ENCODE results near the gene MAPK7. TPM values are rescaled to one million over a fixed set of nuclear protein-coding genes. Genes with fewer than 3 reads are reported as not detected.

MAPK7 gene
- polyA plus RNA-seq, 4 donors, result 18.4 to 19.9 (median 18.8) TPM

DNA sequence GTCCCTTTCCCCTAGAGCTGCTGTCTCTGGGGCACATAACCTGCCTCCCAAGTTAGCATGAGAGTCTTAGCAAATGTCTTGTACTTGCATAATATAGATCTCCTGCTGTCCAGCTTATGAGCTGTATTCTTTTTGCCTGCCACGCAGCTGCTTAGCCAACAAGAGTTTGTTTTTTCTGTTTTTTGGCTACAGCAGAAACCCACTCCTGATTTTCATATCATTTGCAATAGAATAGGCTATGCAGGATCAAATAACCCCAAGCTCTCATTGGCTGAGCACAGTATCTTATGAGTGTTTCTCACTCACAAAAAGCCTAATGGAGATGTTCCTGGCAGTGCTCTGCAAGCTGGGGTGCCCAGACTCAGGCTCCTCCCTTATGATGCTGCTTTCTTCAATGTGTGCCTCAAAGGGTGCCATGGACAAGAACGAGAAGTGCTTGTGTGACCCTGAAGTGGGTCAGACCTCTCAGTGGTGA, 38.9 kb upstream of the MAPK7 start:
- H3K4me3 ChIP-seq (ENCODE audit: low read depth in 1 of 3, low read length in 3 of 3), result no peak overlapping the region
- H3K27ac ChIP-seq (ENCODE audit: low read depth in 1 of 3, low read length in 2 of 3), result peak overlapping the region in 1 of 3 donors; percentile 92
- FAIRE-seq (no peak), DNase-seq (no peak)
- 71 to 84% (median 83%) methylated on average over 2 of the region's 2 CpGs for WGBS, 3 donors
- H3K27me3 ChIP-seq (ENCODE audit: control insufficient read depth in 3 of 3, insufficient read depth in 3 of 3, low read length in 3 of 3), result no peaks in the 10 kb centered on the region
- H3K36me3 ChIP-seq (ENCODE audit: control insufficient read depth in 3 of 3, insufficient read depth in 2 of 3, low read depth in 1 of 3, low read length in 3 of 3), result peaks cover 0 to 48% (median 0%) of the 10 kb centered on the region in 3 donors
- peaks cover 0 to 59% (median 2%) of the 10 kb centered on the region in 3 donors for H3K4me1 ChIP-seq (ENCODE audit: control insufficient read depth in 3 of 3, insufficient read depth in 2 of 3, low read depth in 1 of 3, low read length in 2 of 3)
- peaks cover 0 to 5% of the 10 kb centered on the region in 2 donors for H3K9me3 ChIP-seq (ENCODE audit: control insufficient read depth in 2 of 2, insufficient read depth in 1 of 2, low read depth in 1 of 2, low read length in 1 of 2)

DNA sequence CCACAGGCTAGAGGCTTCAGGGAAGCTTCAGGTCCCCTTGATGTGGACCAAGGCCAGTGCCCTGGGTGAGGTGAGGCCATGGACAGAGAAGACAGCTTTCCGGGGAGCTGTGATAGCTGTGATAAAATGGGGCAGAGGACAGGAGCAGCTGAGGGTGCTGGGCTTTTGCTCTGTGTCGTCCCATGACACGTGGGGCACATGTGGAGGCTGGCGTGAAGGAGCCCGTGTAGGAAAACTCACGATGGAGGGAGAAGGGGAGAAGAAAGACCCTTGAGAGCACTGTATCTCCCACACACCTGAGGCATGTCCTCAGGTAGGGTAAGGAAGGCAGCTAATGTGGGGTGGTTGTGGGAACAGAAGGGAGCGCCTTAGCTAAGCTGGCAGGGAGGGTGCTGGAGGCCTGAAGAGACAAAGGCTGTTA, 37.1 kb upstream of the MAPK7 start:
- no peaks in the 10 kb centered on the region for H3K27me3 ChIP-seq (ENCODE audit: control insufficient read depth in 3 of 3, insufficient read depth in 3 of 3, low read length in 3 of 3)
- peak overlapping the region in 1 of 3 donors; percentile 36 for H3K27ac ChIP-seq (ENCODE audit: low read depth in 1 of 3, low read length in 2 of 3)
- H3K36me3 ChIP-seq (ENCODE audit: control insufficient read depth in 3 of 3, insufficient read depth in 2 of 3, low read depth in 1 of 3, low read length in 3 of 3), result peaks cover 0 to 51% (median 0%) of the 10 kb centered on the region in 3 donors
- peaks cover 0 to 10% of the 10 kb centered on the region in 2 donors for H3K9me3 ChIP-seq (ENCODE audit: control insufficient read depth in 2 of 2, insufficient read depth in 1 of 2, low read depth in 1 of 2, low read length in 1 of 2)
- 59 to 71% (median 62%) methylated on average over 7 of the region's 7 CpGs for WGBS, 3 donors
- no peak for DNase-seq
- no peak overlapping the region for H3K4me3 ChIP-seq (ENCODE audit: low read depth in 1 of 3, low read length in 3 of 3)
- H3K4me1 ChIP-seq (ENCODE audit: control insufficient read depth in 3 of 3, insufficient read depth in 2 of 3, low read depth in 1 of 3, low read length in 2 of 3), result peaks cover 0 to 74% (median 2%) of the 10 kb centered on the region in 3 donors
- no peak for FAIRE-seq

DNA sequence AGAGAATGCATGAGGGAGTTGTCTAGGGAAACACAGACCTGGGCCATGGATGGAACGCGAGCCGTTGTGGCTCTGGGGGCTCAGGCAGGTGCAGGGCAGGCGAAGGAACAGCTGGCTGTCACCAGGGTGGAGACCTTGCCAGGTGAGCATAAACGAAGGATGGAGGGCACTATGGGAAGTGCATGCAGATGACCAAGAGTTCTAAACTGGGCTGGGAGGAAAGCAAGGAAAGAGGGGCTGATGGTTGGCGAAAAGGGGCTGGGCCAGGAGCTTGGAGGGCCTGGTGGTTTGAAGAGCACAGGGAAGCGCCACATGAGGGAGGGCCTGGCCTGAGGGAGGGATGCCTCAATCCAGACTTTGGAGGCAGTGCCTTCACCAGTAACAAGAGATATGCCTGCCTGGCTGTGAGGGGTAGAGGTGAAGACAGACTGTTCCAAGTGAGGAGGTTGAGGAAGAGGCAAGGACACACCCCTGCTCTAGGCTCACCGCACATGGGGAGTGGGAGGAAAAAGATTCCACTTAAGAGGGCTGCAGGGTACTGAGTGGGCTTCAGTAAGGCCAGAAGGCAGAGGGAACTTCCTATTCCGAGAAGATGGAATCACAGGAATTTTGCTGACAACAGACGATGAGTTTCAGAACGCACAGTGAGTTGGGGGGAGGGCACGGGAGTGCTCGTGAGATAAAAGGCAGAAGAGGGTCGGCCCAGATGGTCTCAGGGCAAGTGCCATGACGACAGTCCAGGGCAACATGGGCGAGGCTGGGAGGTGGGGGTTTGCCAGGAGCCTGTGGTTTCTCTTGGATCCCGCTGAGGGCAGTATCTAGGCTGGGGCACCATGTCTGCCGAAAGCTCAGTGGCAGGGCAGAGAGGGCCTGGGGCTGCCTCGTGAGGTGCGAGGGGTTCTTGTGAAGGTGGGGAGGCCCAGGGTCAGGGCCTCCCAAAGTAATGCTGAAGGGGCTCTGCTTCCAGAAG, 36.4 kb upstream of the MAPK7 start:
- Histone ChIP-seq H3K9me3 (ENCODE audit: control insufficient read depth in 2 of 2, insufficient read depth in 1 of 2, low read depth in 1 of 2, low read length in 1 of 2) (peaks cover 0 to 10% of the 10 kb centered on the region in 2 donors), H3K4me1 (ENCODE audit: control insufficient read depth in 3 of 3, insufficient read depth in 2 of 3, low read depth in 1 of 3, low read length in 2 of 3) (peaks cover 0 to 73% (median 2%) of the 10 kb centered on the region in 3 donors), H3K4me3 (ENCODE audit: low read depth in 1 of 3, low read length in 3 of 3) (no peak overlapping the region), H3K36me3 (ENCODE audit: control insufficient read depth in 3 of 3, insufficient read depth in 2 of 3, low read depth in 1 of 3, low read length in 3 of 3) (peaks cover 0 to 47% (median 0%) of the 10 kb centered on the region in 3 donors), H3K27ac (ENCODE audit: low read depth in 1 of 3, low read length in 2 of 3) (peak overlapping the region in 1 of 3 donors; percentile 36), H3K27me3 (ENCODE audit: control insufficient read depth in 3 of 3, insufficient read depth in 3 of 3, low read length in 3 of 3) (no peaks in the 10 kb centered on the region)
- DNase-seq, result peak in 1 of 2 donors; percentile 46
- FAIRE-seq, result no peak
- 58 to 62% (median 61%) methylated on average over 19 to 20 of the region's 20 CpGs for WGBS, 3 donors

DNA sequence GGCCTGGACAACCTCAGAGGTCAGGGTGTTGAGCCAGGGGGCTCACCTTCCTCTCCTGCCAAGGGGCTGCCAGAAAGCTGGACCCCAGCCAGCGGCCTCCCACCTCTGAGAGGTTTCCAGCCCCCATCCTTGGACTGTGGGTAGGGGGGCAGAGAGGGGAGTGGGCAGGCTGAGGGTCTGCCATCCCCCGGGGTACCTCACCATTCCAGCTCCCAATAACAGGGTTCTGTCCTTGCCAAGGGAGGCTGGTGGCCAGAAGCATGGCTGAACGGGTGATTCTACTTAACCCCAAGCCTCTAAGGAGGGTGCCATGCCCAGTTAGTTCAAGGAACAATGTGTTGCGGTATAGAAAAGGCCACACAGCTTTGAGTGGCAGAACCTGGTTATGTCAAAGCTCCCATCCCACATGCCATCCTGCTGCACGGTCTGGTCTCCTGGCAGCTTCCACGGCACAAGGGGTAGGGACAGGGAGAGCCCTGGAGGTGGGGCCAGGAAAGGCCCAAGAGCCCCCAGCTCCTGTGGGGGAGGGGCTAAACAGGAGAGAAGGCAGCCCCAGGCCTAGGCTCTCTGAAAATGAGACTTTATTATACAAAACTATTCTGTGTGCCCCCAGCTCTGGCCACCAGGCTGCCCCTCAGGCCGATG, 35.6 kb upstream of the MAPK7 start:
- H3K4me3 ChIP-seq (ENCODE audit: low read depth in 1 of 3, low read length in 3 of 3), result no peak overlapping the region

DNA sequence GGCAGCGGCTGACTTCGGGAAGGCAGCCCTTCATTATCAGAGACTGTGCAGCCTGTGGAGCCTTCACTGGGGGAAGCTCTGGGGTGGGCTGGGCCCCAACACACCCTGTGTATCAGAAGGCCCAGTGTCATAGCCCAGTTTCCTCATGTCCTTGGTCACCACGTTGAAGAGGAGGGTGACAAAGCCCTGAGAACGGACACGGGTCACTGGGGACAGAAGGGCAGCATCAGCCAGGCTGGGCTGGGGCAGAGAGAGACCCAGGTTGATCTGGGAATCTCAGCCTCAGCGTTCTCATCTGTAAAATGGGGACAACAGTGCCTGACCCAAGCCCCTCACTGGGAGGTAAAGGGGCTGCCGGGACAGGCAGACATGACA, 35.1 kb upstream of the MAPK7 start:
- Histone ChIP-seq H3K4me3 (ENCODE audit: low read depth in 1 of 3, low read length in 3 of 3) (no peak overlapping the region), H3K36me3 (ENCODE audit: control insufficient read depth in 3 of 3, insufficient read depth in 2 of 3, low read depth in 1 of 3, low read length in 3 of 3) (peaks cover 0 to 52% (median 0%) of the 10 kb centered on the region in 3 donors), H3K9me3 (ENCODE audit: control insufficient read depth in 2 of 2, insufficient read depth in 1 of 2, low read depth in 1 of 2, low read length in 1 of 2) (peaks cover 0 to 10% of the 10 kb centered on the region in 2 donors), H3K4me1 (ENCODE audit: control insufficient read depth in 3 of 3, insufficient read depth in 2 of 3, low read depth in 1 of 3, low read length in 2 of 3) (peaks cover 0 to 73% (median 0%) of the 10 kb centered on the region in 3 donors), H3K27ac (ENCODE audit: low read depth in 1 of 3, low read length in 2 of 3) (no peak overlapping the region), H3K27me3 (ENCODE audit: control insufficient read depth in 3 of 3, insufficient read depth in 3 of 3, low read length in 3 of 3) (no peaks in the 10 kb centered on the region)
- 81 to 87% (median 83%) methylated on average over 7 of the region's 7 CpGs for WGBS, 3 donors
- no peak for FAIRE-seq
- no peak for DNase-seq

More for the DNA sequence above, 35.6 kb upstream of the MAPK7 start:
- peaks cover 0 to 10% of the 10 kb centered on the region in 2 donors for H3K9me3 ChIP-seq (ENCODE audit: control insufficient read depth in 2 of 2, insufficient read depth in 1 of 2, low read depth in 1 of 2, low read length in 1 of 2)
- no peaks in the 10 kb centered on the region for H3K27me3 ChIP-seq (ENCODE audit: control insufficient read depth in 3 of 3, insufficient read depth in 3 of 3, low read length in 3 of 3)
- FAIRE-seq (no peak), DNase-seq (no peak)
- H3K36me3 ChIP-seq (ENCODE audit: control insufficient read depth in 3 of 3, insufficient read depth in 2 of 3, low read depth in 1 of 3, low read length in 3 of 3), result peaks cover 0 to 48% (median 0%) of the 10 kb centered on the region in 3 donors
- peaks cover 0 to 73% (median 2%) of the 10 kb centered on the region in 3 donors for H3K4me1 ChIP-seq (ENCODE audit: control insufficient read depth in 3 of 3, insufficient read depth in 2 of 3, low read depth in 1 of 3, low read length in 2 of 3)
- peak overlapping the region in 1 of 3 donors; percentile 36 for H3K27ac ChIP-seq (ENCODE audit: low read depth in 1 of 3, low read length in 2 of 3)
- WGBS, 3 donors, result 59 to 77% (median 75%) methylated on average over 7 of the region's 7 CpGs

DNA sequence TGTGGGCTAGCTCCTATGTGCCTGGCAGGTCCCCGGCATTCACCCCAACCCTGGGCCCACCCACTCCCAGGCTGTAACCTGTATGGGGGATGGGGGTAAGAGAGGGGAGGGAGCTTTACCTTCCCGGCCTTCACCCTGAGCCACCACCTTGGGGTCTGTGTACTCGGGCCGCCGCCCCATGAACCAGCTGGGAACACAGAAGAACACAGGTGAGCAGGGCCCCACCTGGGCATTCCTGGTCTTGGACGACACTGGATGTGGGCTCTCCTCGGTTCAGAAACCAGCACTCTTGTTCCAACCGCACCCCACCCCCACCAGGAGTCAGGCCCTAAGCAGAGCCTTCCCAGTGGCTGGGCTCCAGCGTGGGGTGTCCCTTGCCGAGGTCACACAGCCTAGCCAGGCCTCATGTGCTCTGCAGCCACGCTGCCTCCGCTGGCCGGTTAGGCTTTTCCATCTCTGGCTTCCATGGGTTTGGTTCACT, 34.6 kb upstream of the MAPK7 start:
- Histone ChIP-seq H3K9me3 (ENCODE audit: control insufficient read depth in 2 of 2, insufficient read depth in 1 of 2, low read depth in 1 of 2, low read length in 1 of 2) (peaks cover 0 to 8% of the 10 kb centered on the region in 2 donors), H3K27me3 (ENCODE audit: control insufficient read depth in 3 of 3, insufficient read depth in 3 of 3, low read length in 3 of 3) (no peaks in the 10 kb centered on the region), H3K4me3 (ENCODE audit: low read depth in 1 of 3, low read length in 3 of 3) (no peak overlapping the region), H3K27ac (ENCODE audit: low read depth in 1 of 3, low read length in 2 of 3) (no peak overlapping the region), H3K36me3 (ENCODE audit: control insufficient read depth in 3 of 3, insufficient read depth in 2 of 3, low read depth in 1 of 3, low read length in 3 of 3) (peaks cover 0 to 52% (median 0%) of the 10 kb centered on the region in 3 donors), H3K4me1 (ENCODE audit: control insufficient read depth in 3 of 3, insufficient read depth in 2 of 3, low read depth in 1 of 3, low read length in 2 of 3) (peaks cover 0 to 72% (median 0%) of the 10 kb centered on the region in 3 donors)
- DNase-seq, result no peak
- no peak for FAIRE-seq
- 80 to 86% (median 84%) methylated on average over 13 of the region's 13 CpGs for WGBS, 3 donors

DNA sequence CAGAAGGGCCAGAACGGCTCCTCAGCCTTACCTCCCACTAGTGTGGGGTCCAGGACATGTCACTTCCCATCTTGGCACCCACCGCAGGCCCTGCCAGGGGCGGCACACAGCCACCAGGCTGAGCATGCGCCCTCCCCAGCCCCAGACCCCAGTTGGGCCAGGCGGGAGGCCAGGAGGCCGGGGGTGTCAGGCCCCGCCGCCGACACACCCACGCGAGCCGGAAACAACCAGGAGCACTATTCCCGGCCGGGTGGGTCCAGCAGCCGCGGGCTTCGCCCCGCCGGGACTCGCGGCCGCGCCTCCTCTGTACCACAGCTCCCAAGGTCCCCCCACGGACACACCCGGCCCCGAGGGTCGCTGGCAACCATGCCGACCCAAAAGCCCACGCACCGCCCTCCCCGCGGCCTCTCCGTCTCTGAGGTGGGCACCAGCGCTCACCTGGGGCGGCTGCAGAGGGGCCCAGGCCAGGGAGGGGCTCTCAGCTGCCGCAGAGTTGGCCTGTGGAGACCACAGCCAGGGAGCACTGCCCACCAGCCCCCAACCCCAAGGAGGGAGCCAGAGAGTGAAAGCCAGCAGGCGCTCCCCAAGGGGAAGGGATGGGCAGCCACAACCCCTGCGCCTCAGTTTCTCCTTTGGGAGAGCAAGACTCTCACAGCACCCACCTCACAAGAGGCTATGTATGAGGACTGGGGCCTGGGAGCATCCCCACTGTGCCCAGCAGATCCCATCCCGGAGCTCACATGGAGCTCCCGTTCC, 33.8 kb upstream of the MAPK7 start:
- no peak for FAIRE-seq
- H3K4me1 ChIP-seq (ENCODE audit: control insufficient read depth in 3 of 3, insufficient read depth in 2 of 3, low read depth in 1 of 3, low read length in 2 of 3), result peaks cover 0 to 67% (median 0%) of the 10 kb centered on the region in 3 donors
- DNase-seq, result no peak

More for the DNA sequence above, 33.8 kb upstream of the MAPK7 start:
- 68 to 83% (median 74%) methylated on average over 36 to 40 of the region's 40 CpGs for WGBS, 3 donors
- Histone ChIP-seq H3K36me3 (ENCODE audit: control insufficient read depth in 3 of 3, insufficient read depth in 2 of 3, low read depth in 1 of 3, low read length in 3 of 3) (peaks cover 0 to 53% (median 0%) of the 10 kb centered on the region in 3 donors), H3K4me3 (ENCODE audit: low read depth in 1 of 3, low read length in 3 of 3) (no peak overlapping the region), H3K27me3 (ENCODE audit: control insufficient read depth in 3 of 3, insufficient read depth in 3 of 3, low read length in 3 of 3) (no peaks in the 10 kb centered on the region), H3K27ac (ENCODE audit: low read depth in 1 of 3, low read length in 2 of 3) (no peak overlapping the region), H3K9me3 (ENCODE audit: control insufficient read depth in 2 of 2, insufficient read depth in 1 of 2, low read depth in 1 of 2, low read length in 1 of 2) (peaks cover 0 to 5% of the 10 kb centered on the region in 2 donors)

All from small intestine (tissue), 7 donors.